ENCODE results near the gene FAM171A1.

GRCh38 chr10:15306735-15307280, 64.3 kb downstream of the FAM171A1 start:
- TF ChIP-seq POLR2AphosphoS5 (IDR thresholded peaks at IDR 0.05) (no peak), CTCF (IDR thresholded peaks at IDR 0.05) (no peak), POLR2A (IDR thresholded peaks at IDR 0.05) (no peak)

Data from prostate gland (tissue), 2 donors.